GM23248 (cell line): Measurements from ENCODE around the gene CHN2.

Experiments
- EZH2 ChIP-seq: fragments of 200-600 bp; sonication (generic); IDR thresholded peaks from 2 replicates; pipeline ENCODE4 v1.6.1; 2018; ENCODE audit warnings: antibody characterized with exemption, mild to moderate bottlenecking; ENCODE audit not compliant: insufficient read depth, poor library complexity, severe bottlenecking
- EZH2phosphoT487 ChIP-seq: fragments of 200-600 bp; sonication (generic); IDR thresholded peaks from 2 replicates; pipeline ENCODE4 v1.6.1; 2018; ENCODE audit warnings: antibody characterized with exemption, moderate library complexity, mild to moderate bottlenecking, low read depth; ENCODE audit not compliant: insufficient read depth

- TF ChIP-seq EZH2 = no peak
- TF ChIP-seq EZH2phosphoT487 = no peak
Measured at GRCh38 chr7:29282819-29283414, 88.3 kb downstream of the CHN2 start.
